Measurements from ENCODE around the gene ZNF579. TPM values are rescaled to one million over a fixed set of nuclear protein-coding genes. Genes with fewer than 3 reads are reported as not detected.
"Not testable (repeated sequence)": the region's sequence is repeated elsewhere in the genome, so short reads cannot be mapped to it uniquely, and the experiment has no call there.

ZNF579 gene
- total RNA-seq, 1 experiment from 2014 or later, result 49.0 TPM

- no peaks in the 10 kb centered on the region for H4K20me1 ChIP-seq (ENCODE audit: insufficient read depth)
- peak in 1 of 2 experiments; percentile 93 for DNase-seq
- peaks cover 56% of the 10 kb centered on the region; the same call in 1 of the 2 replicates for H3F3A ChIP-seq (ENCODE audit: insufficient read depth, low read depth)
- peak overlapping the region; percentile 64; the same call in 1 of the 2 replicates for H2AFZ ChIP-seq
- peak overlapping the region; percentile 29; the same call in 1 of the 2 replicates for H3K4me3 ChIP-seq
- no peaks in the 10 kb centered on the region for H3K9me2 ChIP-seq (ENCODE audit: insufficient read depth)
- H3K9me3 ChIP-seq (ENCODE audit: insufficient read depth, low read depth), result no peaks in the 10 kb centered on the region
- no peaks in the 10 kb centered on the region for H3K36me3 ChIP-seq (ENCODE audit: low read depth)
- POLR2A ChIA-PET (ENCODE audit: unreplicated experiment), result interaction anchor here (0.6 to 2.5 kb wide), 5 partner anchors 13 to 459 kb away, joined by 3 to 42 read pairs (median 5); partner anchors contain the start of gene FIZ1
- TF ChIP-seq CTCF (conservative IDR thresholded peaks at IDR 0.05) (no peak), EZH2 (IDR thresholded peaks at IDR 0.05; ENCODE audit: low read depth) (no peak)
- no TSS peak for BruUV-seq (replicated peaks)
- H3K79me2 ChIP-seq (ENCODE audit: low read depth), result 0 out of 2 replicates have a peak, but pooled peaks cover 5% of the 10 kb centered on the region
- H3K27me3 ChIP-seq (ENCODE audit: insufficient read depth, low read depth), result 0 out of 2 replicates have a peak, but pooled peaks cover 5% of the 10 kb centered on the region
- no peak overlapping the region for H3K27ac ChIP-seq
- peaks cover 14% of the 10 kb centered on the region for H3K4me1 ChIP-seq (replicated peaks; ENCODE audit: insufficient read depth)
- intact Hi-C loops (cut with micrococcal nuclease; ENCODE audit: unreplicated experiment), result loop anchor here (2.0 kb wide), 2 partner anchors 39 to 59 kb away; no protein-coding TSS in a partner anchor
- CTCF ChIA-PET, result interaction anchor here (0.7 to 0.9 kb wide), 2 partner anchors 39 to 72 kb away, joined by 3 to 5 read pairs; partner anchors contain the start of gene ZNF784
- H3K4me2 ChIP-seq, result peak overlapping the region; percentile 74
Observed at GRCh38 chr19:55585658-55586339, 5.2 kb upstream of the ZNF579 start.

GRCh38 chr19:55584871-55585270, 4.2 kb upstream of the ZNF579 start:
- intact Hi-C loops (cut with micrococcal nuclease; ENCODE audit: unreplicated experiment), result no loop called here
- H3F3A ChIP-seq (ENCODE audit: insufficient read depth, low read depth), result peaks cover 49% of the 10 kb centered on the region; the same call in 1 of the 2 replicates
- 0 out of 2 replicates have a peak, but pooled peaks cover 5% of the 10 kb centered on the region for H3K27me3 ChIP-seq (ENCODE audit: insufficient read depth, low read depth)
- ChIA-PET CTCF (interaction anchor here (0.6 kb wide), 1 partner anchor 46 kb away, joined by 3 read pairs; no protein-coding TSS in a partner anchor), POLR2A (ENCODE audit: unreplicated experiment) (interaction anchor here (0.6 to 0.7 kb wide), 2 partner anchors 35 to 65 kb away, joined by 3 to 6 read pairs; no protein-coding TSS in a partner anchor)
- H4K20me1 ChIP-seq (ENCODE audit: insufficient read depth), result no peaks in the 10 kb centered on the region
- 0 out of 2 replicates have a peak overlapping the region, but pooled peaks have one; percentile 74 for H3K4me2 ChIP-seq
- H3K4me3 ChIP-seq, result no peak overlapping the region
- H3K36me3 ChIP-seq (ENCODE audit: low read depth), result no peaks in the 10 kb centered on the region
- BruUV-seq (replicated peaks), result no TSS peak
- H3K9me2 ChIP-seq (ENCODE audit: insufficient read depth), result no peaks in the 10 kb centered on the region
- no peak overlapping the region for H3K27ac ChIP-seq
- TF ChIP-seq EZH2 (IDR thresholded peaks at IDR 0.05; ENCODE audit: low read depth) (no peak), CTCF (conservative IDR thresholded peaks at IDR 0.05) (no peak)
- no peak overlapping the region for H2AFZ ChIP-seq
- H3K9me3 ChIP-seq (ENCODE audit: insufficient read depth, low read depth), result no peaks in the 10 kb centered on the region
- DNase-seq, result no peak
- H3K79me2 ChIP-seq (ENCODE audit: low read depth), result peaks cover 12% of the 10 kb centered on the region
- peaks cover 14% of the 10 kb centered on the region for H3K4me1 ChIP-seq (replicated peaks; ENCODE audit: insufficient read depth)

GRCh38 chr19:55583897-55584296, 3.2 kb upstream of the ZNF579 start:
- BruUV-seq (replicated peaks); H3K9me2 ChIP-seq (ENCODE audit: insufficient read depth); H2AFZ ChIP-seq; H4K20me1 ChIP-seq (ENCODE audit: insufficient read depth); POLR2A ChIA-PET (ENCODE audit: unreplicated experiment); H3K4me3 ChIP-seq; intact Hi-C loops (cut with micrococcal nuclease; ENCODE audit: unreplicated experiment); H3K36me3 ChIP-seq (ENCODE audit: low read depth); H3K4me2 ChIP-seq; H3K27ac ChIP-seq; DNase-seq; H3K27me3 ChIP-seq (ENCODE audit: insufficient read depth, low read depth); H3K9me3 ChIP-seq (ENCODE audit: insufficient read depth, low read depth): not testable (repeated sequence)
- H3K4me1 ChIP-seq (replicated peaks; ENCODE audit: insufficient read depth), result peaks cover 14% of the 10 kb centered on the region
- CTCF ChIA-PET, result interaction anchor here (0.6 kb wide), 1 partner anchor 47 kb away, joined by 3 read pairs; no protein-coding TSS in a partner anchor
- H3F3A ChIP-seq (ENCODE audit: insufficient read depth, low read depth), result peaks cover 46% of the 10 kb centered on the region; the same call in 1 of the 2 replicates
- H3K79me2 ChIP-seq (ENCODE audit: low read depth), result peaks cover 18% of the 10 kb centered on the region

- intact Hi-C loops (cut with micrococcal nuclease; ENCODE audit: unreplicated experiment); BruUV-seq (replicated peaks); H2AFZ ChIP-seq; H3K9me2 ChIP-seq (ENCODE audit: insufficient read depth); H3K27me3 ChIP-seq (ENCODE audit: insufficient read depth, low read depth); H4K20me1 ChIP-seq (ENCODE audit: insufficient read depth); H3K27ac ChIP-seq; H3K4me2 ChIP-seq; H3K36me3 ChIP-seq (ENCODE audit: low read depth); CTCF ChIA-PET; H3K4me3 ChIP-seq; H3K9me3 ChIP-seq (ENCODE audit: insufficient read depth, low read depth); DNase-seq: not testable (repeated sequence)
- Histone ChIP-seq H3F3A (ENCODE audit: insufficient read depth, low read depth) (peaks cover 43% of the 10 kb centered on the region; the same call in 1 of the 2 replicates), H3K79me2 (ENCODE audit: low read depth) (peaks cover 18% of the 10 kb centered on the region), H3K4me1 (replicated peaks; ENCODE audit: insufficient read depth) (peaks cover 14% of the 10 kb centered on the region)
- POLR2A ChIA-PET (ENCODE audit: unreplicated experiment), result interaction anchor here (0.7 kb wide), 1 partner anchor 97 kb away, joined by 8 read pairs; the partner anchor contains the start of gene NAT14
Observed at GRCh38 chr19:55582284-55582683, 1.6 kb upstream of the ZNF579 start.

All from PC-9 (cell line).